Esophagus mucosa (tissue), 1 donor: ENCODE measurements around the gene GUCY2C. TPM values are rescaled to one million over a fixed set of nuclear protein-coding genes. Genes with fewer than 3 reads are reported as not detected.
A peak's percentile ranks its signal among the peaks of the same experiment; 100 is the strongest.

Experiments
- ATAC-seq: fragments of 200-7000 bp; cut with Tn5 transposase; one replicate; pipeline ENCODE4 v1.9.1; 2020
- total RNA-seq: library from RNA; stranded (reverse); gene quantifications from one replicate; pipeline ENCODE4 v1.2.4, GENCODE V29; 2023
- donor health status: DM: yes; HTN: yes; CAD: no.

Gene GUCY2C
- total RNA-seq, 1 donor from 2014 or later, result 0.20 TPM

DNA sequence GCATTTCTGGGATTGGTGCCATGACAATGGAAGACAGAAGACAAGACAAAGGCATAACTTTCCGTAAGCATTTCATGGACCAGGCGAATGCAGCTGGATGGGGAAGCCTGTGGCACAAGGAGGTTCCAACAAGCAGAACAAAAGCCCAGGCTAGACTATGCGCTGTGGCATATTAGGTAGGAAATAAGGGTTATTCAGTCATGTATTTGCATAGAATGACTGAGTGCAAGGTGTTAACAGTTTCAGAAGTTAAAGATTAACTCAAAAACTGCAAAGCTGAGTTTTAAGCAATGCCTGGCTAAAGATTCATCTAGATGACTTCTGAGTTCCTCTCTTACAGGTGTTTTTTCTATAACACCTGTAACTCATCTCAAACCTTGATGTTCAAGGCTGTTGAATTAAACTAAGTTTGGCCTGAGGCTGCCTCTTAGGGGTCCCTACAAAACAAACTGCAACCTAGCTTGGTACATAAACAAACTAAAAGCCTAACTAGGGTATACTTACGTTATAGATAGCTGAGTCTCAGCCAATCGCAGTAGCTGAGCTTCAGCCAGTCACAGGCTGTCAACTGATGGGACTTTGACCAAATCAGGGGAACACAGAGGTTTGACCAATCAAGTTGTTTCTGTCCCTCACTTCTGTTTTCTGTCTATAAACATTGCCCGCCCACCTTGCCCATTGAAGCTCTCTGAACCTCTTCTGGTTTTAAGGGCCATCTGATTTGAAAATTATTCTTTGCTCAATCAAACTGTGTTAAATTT is 76.5 kb downstream of the GUCY2C start:
- ATAC-seq, result no peak

DNA sequence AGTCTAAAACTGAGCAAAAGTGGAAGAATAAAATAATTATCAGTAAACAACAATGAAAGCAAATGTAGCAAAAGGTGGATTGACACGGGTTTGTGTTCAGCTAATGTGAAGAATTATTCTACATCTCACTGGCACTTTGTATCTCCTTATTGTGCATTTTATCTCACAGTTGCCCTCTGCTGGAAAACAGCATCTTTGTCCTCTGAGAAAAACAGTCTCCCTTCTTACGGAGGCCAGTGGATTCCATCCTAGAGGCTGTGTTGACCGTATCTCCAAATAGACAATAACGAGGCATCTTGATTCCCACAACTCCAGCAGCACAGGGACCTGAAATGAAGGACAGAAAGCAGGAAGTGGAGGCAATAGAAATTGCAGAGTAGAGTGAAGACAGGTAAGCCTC is 77.4 kb downstream of the GUCY2C start:
- no peak for ATAC-seq

DNA sequence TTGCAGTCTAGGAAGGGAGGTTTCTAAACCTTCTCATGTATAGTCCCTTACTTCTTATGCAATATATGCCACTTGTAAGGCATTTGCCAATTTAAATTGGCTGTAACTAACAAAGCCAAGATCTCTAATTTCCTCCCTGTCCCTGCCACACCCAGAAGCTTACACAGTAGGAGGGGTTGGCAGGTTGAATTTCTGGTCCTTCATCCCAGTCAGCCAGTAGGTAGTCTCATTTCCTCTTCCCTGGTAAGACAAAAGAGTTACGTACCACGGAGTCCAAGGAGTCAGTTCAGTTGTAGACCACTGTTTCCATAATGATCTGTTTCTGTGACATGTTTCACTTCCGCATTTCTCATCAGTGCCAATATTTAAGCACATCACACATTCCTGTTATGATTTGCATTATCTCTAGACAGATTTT is 81.7 kb downstream of the GUCY2C start:
- peak; percentile 95 for ATAC-seq

DNA sequence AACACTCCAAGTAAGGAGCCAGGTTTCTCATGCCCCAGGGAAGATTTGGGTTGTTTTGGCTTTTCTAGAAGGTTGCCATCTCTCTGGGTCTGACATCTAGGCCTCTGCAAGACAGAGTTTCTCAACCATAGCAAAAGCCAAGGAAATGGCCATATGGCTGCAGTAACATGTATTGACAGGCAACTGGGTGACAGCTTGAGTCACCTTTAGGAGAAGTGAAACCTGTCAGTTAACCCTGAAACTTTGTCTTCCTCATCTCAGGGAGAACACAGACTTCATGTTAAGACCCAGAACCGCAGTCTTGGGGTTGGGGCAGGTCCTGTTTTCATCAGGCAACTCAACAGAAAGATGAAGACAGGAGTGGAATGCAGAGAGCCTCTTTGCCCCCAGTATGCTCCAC is 82.7 kb downstream of the GUCY2C start:
- ATAC-seq, result peak; percentile 88

DNA sequence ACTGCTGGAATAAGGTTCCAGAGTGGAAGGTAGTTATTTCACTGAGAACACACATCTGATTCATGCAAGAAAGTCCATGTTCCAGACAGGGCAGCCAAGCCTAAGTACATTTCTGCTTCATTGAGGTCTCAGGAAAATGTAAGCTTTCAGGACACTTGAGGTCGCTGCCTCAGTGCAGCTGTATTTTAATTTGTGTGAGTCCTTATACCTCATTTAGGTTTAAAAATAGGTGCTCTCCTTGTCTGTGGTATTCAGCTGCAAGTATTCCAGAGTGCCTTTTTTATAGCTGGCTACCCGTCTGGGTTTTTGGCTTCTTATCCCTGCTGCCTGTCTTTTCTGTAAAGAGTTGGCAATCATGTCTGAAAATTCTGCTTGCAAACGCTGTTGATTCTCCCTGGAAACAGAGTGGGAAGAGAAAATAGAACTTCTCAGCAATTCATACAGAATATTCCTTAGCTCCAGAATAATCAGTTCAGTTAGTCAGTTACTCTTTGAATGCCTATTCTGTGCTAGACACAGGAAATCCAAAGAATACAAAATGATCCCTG is 83.4 kb downstream of the GUCY2C start:
- ATAC-seq, result no peak

DNA sequence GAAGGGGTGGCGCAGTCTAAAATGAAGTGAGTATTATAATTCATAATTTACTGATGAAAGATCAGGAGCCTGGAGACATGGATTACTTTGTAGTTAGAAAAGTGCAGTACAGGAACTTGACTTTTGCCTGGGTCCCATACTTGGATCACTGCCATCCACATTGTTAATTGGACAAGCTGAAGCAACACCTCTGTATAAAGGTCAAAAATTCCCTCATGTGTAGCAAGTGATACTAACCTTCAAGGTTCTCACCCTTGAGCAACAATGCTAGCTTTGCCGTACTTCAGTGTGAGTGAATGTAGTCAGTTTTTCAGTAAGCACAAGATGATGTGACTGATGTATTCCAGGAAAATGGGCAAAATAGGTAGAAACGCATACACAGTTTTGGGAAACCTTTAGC is 84.1 kb downstream of the GUCY2C start:
- no peak for ATAC-seq

DNA sequence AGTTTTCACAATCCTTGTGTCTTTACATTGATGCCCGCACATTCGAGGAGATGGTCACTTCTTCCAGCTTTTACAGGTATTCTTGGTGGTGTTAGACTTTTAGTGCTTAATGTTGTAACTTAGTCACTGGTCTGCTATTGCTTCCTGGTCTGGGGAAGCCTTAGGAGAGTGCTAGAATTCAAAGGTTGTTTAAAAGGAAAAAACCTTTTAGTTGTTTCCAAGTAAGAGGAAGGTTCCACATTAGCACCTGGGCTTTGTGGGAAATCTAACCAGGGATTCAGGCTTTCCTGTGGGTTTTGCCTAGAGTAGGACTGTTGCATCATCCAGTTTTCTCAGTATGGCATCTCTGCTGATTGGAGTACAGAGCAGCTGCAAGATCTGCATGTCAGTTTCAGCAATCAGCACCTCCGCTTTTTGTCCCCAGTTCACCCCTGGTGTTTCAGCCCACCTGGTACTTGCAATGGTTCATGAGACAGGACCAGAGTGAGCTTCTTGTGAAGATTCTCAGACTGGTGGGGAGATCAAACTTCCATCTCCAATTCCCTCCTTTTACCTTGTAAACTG is 84.7 kb downstream of the GUCY2C start:
- no peak for ATAC-seq

DNA sequence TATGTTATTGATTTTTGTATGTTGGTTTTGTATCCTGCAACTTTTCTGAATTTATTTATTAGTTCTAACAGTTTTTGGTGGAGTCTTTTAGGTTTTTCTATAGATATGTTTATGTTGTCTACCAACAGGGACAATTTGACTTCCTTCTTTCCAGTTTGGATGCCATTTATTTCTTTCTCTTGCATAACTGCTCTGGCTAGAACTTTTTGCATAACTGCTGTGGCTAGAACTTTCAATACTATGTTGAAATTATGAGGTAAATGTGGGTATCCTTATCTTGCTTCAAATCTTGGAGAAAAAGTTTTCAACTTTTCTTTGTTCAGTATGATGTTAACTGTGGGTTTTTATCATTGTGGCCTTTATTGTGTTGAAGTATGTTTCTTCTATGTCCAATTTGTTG is 88.8 kb downstream of the GUCY2C start:
- no peak for ATAC-seq

DNA sequence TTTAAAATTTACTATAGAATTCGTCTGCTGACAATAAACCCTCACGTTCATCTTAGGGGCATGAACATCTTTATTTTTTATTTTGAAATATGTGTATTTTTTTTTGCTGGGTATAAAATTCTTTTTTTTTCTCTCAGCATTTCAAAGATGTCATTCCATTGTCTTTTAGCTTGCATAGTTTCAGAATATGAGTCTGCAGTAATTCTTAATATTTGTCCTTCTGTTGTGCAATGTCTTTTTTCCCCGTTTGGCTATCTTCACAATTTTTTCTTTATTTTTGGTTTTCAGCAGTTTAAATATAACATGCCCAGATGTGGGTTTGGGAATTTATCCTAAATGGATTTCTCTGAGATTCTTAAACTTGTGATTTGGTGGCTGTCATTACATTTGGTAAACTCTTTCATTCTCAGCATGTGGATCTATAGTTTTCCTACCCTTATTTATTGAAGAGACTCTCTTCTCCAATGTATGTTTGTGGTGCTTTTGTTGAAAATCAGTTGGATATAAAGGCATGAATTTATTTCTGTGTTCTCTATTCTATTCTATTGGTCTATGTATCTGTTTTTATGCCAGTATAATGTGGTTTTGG is 90.9 kb downstream of the GUCY2C start:
- no peak for ATAC-seq

DNA sequence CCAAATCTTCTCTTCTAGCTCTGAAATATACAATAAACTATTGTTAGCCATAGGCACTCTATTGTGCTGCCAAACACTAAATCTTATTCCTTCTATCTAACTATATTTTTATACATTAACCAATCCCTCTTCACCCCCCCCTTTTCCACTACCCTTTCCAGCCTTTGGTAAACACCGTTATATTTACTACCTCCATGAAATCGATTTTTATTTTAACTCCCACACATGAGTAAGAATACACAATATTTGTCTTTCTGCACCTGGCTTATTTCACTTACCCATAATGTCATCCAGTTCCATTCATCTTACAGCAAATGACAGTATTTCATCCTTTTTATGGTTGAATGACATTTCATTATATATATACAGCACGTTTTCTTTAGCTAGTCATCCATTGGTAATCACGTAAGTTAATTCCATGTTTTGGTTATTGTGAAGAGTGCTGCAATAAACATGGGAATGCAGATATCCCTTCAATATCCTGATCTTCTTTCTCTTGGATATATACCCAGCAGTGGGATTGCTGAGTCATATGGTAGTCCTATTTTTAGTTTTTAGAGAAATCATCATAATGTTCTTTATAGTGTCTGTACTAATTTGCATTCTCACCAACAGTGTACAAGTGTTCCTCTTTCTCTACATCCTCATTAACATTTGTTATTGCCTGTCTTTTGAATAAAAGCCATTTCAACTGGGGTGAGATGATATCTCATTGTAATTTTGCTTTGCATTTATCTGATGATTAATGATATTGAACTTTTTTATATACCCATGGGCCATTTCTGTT is 94.5 kb downstream of the GUCY2C start:
- ATAC-seq, result no peak

DNA sequence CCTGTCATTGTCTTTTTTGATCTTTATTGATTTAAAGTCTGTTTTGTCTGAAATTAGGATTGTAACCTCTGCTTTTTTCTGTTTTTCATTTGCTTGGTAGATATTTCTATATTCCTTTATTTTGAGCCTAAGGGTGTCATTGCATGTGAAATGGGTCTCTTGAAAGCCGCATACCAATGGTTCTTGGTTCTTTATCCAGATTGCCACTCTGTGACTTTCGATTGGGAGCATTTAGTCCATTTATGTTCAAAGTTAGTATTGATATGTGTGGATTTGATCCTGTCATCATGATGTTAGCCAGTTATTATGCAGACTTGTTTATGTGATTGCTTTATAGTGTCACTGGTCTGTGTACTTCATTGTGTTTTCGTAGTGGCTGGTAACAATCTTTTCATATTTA is 98.9 kb downstream of the GUCY2C start:
- ATAC-seq, result no peak

DNA sequence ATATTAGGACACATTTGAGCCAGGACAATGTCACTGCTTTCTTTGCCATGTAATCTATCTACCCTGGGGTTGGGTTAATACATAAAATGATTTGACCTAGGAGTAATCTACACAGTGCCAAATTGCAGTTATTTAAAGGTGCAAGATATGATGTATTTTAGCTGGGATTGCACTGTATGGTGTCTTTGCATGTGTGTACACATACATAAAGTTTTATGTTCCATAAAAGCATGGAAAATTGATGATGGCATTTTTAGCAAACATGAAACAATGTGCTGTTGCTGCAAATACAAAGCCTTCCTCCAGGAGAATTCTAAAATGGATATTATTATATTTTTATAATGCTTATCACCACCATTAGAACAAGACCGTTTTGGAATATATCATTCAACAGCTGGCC is 104.7 kb downstream of the GUCY2C start:
- no peak for ATAC-seq

DNA sequence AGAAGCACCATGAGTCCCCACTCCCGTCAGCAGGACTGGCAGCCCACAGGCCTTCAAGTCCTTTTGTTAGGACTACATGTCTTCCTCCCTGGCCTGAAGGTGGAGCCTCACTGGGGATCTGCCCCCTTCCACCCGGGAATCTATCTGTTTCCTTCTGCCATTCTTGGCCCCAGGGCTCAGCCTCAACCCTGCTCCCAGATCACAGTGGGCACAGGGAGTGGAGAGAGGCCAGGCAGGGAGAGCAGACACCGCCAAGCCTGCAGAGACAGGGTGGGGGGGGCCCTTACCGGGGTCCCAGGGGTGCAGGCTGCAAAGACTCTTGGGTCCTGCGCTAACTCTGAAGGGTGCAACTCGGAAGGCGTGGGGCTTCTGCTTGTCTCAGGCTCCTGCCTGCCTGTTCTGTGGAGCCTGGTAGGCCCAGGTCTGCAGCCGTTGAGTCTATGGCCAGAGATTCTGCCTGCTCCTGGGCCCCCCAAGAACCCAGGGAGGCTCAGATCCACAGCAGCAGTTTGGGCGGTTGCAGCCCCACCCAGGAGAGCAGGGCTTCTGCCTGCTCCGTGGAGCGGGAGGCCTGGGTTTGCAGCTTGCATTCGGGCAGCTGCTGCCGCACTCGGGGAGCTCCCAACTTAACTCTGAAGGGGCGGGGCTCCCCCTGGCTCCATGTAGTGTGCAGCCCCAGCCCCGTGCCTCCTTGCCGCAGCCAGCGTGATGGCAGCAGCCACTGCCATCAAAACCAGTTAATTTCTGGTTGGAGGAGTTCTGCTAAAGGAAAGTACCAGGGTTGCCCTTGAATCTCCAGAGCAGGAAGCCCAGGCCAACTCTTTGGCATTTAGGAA is 107.0 kb downstream of the GUCY2C start:
- ATAC-seq, result no peak

DNA sequence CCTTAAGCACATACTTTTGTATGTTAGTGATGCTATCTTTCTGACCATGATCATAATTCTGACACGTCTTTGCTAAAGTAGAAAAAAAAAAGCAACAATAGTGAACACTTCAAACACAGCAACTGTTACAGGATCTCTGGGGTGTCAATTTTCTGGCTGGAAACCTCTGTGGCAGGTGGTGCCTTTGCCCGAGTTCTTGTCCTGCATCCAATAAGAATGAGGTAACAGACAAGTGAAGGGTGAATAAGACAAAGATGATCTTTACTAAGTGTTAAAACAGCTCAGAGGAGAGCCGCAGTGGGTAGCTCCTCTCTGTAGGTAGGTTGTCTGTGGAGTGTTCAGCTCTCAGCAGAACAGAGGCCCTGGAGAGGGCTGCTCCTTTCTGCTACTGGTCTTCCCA is 107.8 kb downstream of the GUCY2C start:
- ATAC-seq, result no peak

DNA sequence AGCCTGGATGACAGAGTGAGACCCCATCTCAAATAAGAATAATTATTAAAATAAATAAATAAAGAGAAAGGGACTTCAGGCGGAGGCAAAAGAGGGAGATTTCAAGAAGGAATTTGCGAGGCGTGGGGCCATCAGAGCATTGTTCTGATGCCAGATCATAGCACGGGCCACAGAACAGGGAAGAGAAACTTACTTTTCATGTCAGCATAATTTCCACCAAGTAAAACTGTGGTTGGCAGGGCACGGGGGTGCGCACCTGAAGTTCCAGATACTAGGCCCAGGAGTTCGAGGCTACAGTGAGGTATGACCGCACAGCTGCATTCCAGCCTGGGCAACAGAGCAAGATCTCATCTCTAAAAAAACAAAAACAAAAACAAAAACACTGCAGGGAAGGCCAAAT is 117.8 kb downstream of the GUCY2C start:
- ATAC-seq, result no peak

DNA sequence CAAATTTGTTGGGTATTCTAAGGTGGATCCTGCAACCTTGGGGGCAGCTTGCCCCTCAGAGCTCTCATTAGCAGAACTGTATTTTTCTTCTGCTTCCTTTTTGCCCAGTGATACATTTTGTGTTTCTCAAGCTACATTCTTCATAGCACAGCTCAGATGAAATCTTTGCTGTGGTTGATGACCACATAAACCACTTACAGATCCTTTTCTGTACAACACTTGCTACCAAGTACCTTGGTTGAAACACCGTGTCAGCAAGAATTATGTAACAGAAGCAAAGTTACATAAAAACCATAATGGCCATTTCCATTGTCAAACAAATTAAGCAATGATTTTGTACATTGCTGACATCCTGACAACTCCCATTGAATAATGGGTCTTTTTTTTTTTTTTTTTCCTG is 119.1 kb downstream of the GUCY2C start:
- no peak for ATAC-seq

DNA sequence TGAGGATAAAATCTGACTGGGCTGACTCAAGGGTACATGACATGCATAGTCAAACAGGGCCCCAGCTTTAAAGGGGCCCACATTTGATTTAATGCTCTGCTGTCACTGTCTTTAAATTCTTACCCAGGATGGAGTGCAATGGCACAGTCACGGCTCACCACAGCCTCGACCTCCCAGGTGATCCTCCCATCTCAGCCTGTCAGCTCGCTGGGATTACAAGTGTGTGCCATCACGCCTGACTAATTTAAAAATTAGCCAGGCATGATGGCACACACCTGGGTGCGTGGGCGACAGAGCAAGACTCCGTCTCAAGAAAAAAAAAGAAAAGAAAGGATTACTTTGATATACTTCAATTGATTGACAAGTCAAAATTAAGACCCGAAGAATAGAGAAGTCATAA is 119.5 kb downstream of the GUCY2C start:
- no peak for ATAC-seq

DNA sequence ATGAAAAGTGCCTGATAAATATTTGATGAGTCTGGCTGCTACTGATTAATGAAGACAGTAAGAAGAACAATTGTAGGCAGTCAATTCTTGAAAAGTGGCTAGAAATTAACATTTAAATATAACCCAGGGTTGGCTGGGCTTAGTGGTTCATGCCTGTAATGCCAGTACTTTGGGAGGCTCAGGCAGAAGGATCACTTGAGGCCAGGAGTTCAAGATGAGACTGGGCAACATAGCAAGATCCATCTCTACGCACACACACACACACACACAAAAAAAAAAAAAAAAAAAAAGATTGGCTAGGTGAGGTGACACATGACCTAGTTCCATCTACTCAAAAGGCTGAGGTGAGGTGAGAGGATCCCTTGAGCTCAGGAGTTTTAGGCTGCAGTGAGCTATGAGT is 120.8 kb downstream of the GUCY2C start:
- no peak for ATAC-seq

DNA sequence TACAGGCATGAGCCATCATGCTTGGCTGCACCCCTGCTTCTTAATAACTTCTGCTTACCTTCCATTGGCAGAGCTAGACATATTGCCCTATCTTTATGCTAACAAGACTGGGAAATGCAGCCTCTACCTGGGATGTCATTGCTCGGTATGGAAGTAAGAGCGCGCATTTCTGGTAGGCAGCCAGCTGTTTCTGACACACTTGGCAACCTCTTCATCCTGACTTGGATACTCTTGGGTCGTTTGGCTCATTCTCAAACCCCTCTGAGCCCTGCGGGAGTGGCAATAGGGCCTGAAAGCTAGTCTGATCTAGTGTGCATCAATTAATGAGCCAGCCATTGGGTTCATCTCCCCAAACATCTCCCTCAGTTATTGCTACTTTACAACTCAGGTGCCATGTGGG is 123.3 kb downstream of the GUCY2C start:
- no peak for ATAC-seq

DNA sequence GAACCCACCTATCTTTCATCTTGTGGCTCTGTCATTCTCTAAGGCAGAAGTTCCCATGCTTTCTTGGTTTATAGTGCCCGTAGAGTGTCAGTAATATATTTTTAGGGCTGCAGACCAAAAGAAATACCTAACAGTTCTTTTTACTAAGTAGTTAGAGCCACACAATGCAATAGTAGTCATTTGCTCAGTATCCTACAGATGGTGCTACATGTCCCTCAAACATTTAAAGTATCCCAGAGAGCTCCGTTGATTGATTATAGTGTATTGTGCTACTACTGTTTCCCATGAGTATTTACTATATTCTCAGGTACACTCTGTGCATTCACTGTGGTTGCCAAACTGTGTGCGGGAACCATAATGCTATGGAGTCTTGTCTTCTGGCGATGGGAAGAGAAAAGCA is 124.0 kb downstream of the GUCY2C start:
- ATAC-seq, result peak; percentile 46

DNA sequence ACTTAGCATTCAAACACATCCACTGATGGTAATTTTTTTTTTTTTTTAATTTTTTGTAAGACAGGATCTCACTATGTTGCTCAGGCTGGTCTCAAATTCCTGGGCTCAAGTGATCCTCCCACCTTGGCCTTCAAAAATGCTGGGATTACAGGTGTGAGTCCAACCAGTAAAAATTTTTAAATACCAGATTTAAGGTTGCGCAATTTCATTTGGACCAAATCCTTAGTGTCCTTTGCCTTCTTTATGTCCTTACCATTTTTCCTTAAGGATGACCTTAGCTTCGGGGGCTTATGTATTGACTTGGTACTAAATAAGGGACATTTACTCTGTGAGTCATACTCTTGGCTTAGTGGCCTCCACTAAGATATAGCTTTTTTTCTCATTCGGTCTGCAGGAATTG is 124.6 kb downstream of the GUCY2C start:
- ATAC-seq, result no peak

DNA sequence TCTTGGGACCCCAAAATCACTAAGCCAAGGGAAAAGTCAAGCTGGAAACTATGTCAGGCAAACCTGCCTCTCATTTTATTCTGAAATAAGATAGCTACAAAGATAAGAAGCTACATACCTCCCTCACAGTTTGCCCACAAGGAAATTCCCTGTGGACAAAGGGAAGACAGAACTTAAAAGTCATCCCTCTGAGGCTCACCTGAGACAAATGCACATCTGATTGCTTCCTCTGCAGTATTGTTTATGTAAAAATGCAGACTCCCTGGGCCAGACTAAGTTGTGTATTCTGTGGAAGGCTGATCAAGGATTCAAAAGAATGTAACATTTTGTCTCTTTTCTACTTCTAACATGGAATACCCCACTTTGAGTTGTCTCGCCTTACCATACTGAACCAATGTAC is 126.2 kb downstream of the GUCY2C start:
- ATAC-seq, result no peak
